DOHH2 (cell line): ENCODE data around the gene TOR4A.

ENCODE experiments used
- H3F3A ChIP-seq: fragments of 200-600 bp; sonication (generic), shearing (Covaris generic); 2 replicates; pipeline ENCODE4 v1.6.0; 2016; ENCODE audit warnings: antibody characterized with exemption, mild to moderate bottlenecking; ENCODE audit not compliant: control insufficient read depth, insufficient read depth
- H3K27ac ChIP-seq: fragments of 200-600 bp; sonication (generic); 2 replicates; pipeline ENCODE4 v1.5.1; 2014; ENCODE audit warnings: low read depth, mild to moderate bottlenecking, low read length, moderate library complexity
- H3K27me3 ChIP-seq: fragments of 200-600 bp; sonication (generic); 2 replicates; pipeline ENCODE4 v1.6.1; 2014; ENCODE audit warnings: mild to moderate bottlenecking, low read length, mixed read lengths; ENCODE audit not compliant: control insufficient read depth
- H3K36me3 ChIP-seq: fragments of 200-600 bp; sonication (generic); 2 replicates; pipeline ENCODE4 v1.6.1; 2014; ENCODE audit warnings: mild to moderate bottlenecking, low read length, moderate library complexity, mixed read lengths; ENCODE audit not compliant: control insufficient read depth
- H3K4me1 ChIP-seq: fragments of 200-600 bp; sonication (generic); 2 replicates; pipeline ENCODE4 v1.6.1; 2014; ENCODE audit warnings: mild to moderate bottlenecking, low read length, mixed read lengths; ENCODE audit not compliant: control insufficient read depth
- H3K4me2 ChIP-seq: fragments of 200-600 bp; sonication (generic); 2 replicates; pipeline ENCODE4 v1.6.0; 2014; ENCODE audit warnings: mild to moderate bottlenecking, low read length, moderate library complexity
- H3K4me3 ChIP-seq: fragments of 200-600 bp; sonication (generic); 2 replicates; pipeline ENCODE4 v1.5.1; 2014; ENCODE audit warnings: mild to moderate bottlenecking, low read length, mixed read lengths
- H3K79me2 ChIP-seq: fragments of 200-600 bp; sonication (generic); 2 replicates; pipeline ENCODE4 v1.6.1; 2014; ENCODE audit warnings: mild to moderate bottlenecking, low read length, mixed read lengths; ENCODE audit not compliant: control insufficient read depth
- H3K9me2 ChIP-seq: fragments of 200-600 bp; sonication (generic); replicated peaks from 2 replicates; pipeline ENCODE4 v1.6.1; 2014; ENCODE audit warnings: mild to moderate bottlenecking, low read length, mixed read lengths; ENCODE audit not compliant: control insufficient read depth
- H3K9me3 ChIP-seq: fragments of 200-600 bp; sonication (generic); 2 replicates; pipeline ENCODE4 v1.6.1; 2014; ENCODE audit warnings: antibody characterized with exemption, low read length, mixed read lengths; ENCODE audit not compliant: control insufficient read depth, insufficient read depth
- H4K20me1 ChIP-seq: fragments of 200-600 bp; sonication (generic); 2 replicates; pipeline ENCODE4 v1.6.0; 2014; ENCODE audit warnings: low read depth, mild to moderate bottlenecking, antibody characterized with exemption, low read length, moderate library complexity; ENCODE audit not compliant: control insufficient read depth, insufficient read depth
- EZH2phosphoT487 ChIP-seq: fragments of 200-600 bp; sonication (generic); IDR thresholded peaks from 2 replicates; pipeline ENCODE4 v1.6.1; 2017; ENCODE audit warnings: borderline replicate concordance, mild to moderate bottlenecking, antibody characterized with exemption, low read length, moderate library complexity, mixed read lengths
- TF ChIP-seq, protein P1 (sequence below): fragments of 200-600 bp; sonication (generic); IDR thresholded peaks from one replicate; pipeline ENCODE4 v1.5.1; 2014; ENCODE audit warnings: antibody characterized with exemption, mild to moderate bottlenecking, low read depth, low read length; ENCODE audit not compliant: poor library complexity, severe bottlenecking

The TOR4A gene

DNA sequence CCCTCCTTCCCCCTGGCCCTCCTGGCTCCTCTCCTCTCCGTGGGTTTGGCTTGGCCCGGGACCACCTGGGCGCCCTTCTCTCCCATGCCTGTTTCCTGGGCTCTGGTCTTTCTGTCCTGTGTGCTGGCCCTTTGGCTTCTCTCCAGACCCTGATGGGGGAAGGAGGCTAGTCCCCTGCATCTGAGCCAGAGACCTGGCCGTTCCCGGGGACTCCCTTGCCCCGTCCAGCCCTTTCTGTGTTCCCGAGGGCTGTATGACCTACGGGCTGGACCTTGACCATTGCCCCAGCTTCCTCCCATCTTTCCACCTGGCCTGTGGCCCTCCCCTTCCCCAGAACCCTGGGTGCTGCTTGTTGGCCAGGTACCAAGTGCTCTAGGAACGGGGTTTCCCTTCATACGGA is 14.0 kb upstream of the TOR4A start:
- peaks cover 31% of the 10 kb centered on the region for H3K79me2 ChIP-seq
- H3K4me2 ChIP-seq = no peak overlapping the region
- TF ChIP-seq EZH2phosphoT487 = no peak
- TF ChIP-seq, protein P1, sequence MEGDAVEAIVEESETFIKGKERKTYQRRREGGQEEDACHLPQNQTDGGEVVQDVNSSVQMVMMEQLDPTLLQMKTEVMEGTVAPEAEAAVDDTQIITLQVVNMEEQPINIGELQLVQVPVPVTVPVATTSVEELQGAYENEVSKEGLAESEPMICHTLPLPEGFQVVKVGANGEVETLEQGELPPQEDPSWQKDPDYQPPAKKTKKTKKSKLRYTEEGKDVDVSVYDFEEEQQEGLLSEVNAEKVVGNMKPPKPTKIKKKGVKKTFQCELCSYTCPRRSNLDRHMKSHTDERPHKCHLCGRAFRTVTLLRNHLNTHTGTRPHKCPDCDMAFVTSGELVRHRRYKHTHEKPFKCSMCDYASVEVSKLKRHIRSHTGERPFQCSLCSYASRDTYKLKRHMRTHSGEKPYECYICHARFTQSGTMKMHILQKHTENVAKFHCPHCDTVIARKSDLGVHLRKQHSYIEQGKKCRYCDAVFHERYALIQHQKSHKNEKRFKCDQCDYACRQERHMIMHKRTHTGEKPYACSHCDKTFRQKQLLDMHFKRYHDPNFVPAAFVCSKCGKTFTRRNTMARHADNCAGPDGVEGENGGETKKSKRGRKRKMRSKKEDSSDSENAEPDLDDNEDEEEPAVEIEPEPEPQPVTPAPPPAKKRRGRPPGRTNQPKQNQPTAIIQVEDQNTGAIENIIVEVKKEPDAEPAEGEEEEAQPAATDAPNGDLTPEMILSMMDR = no peak
- H3K4me1 ChIP-seq = peaks cover 28% of the 10 kb centered on the region
- H4K20me1 ChIP-seq = no peaks in the 10 kb centered on the region
- no peak overlapping the region for H3K4me3 ChIP-seq
- H3K27me3 ChIP-seq = no peaks in the 10 kb centered on the region
- no peak overlapping the region for H3K27ac ChIP-seq
- peaks cover 55% of the 10 kb centered on the region for H3K36me3 ChIP-seq
- H3K9me3 ChIP-seq = no peaks in the 10 kb centered on the region
- no peaks in the 10 kb centered on the region for H3K9me2 ChIP-seq
- H3F3A ChIP-seq = peaks cover 12% of the 10 kb centered on the region

DNA sequence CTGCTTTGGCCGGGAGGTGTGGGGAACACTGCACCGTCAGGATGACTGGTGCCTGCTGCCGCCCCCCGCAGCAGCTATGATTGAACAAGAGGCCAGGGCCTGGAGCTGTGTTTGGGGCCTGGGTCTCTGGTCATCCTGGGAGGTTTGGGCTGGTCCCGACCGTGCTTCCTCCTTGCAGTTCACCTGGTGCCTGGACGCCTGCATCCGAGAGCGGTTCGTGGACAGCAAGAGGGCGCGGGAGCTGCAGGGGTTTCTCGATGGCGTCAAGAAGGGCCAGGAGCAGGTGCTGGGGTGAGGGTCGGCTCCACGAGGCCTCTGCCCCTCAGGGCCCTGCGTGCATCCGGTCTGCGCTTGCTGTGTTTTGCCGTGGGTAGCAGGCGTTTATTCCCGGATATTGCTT is 13.5 kb upstream of the TOR4A start:
- H3K4me3 ChIP-seq = no peak overlapping the region
- H3K27me3 ChIP-seq = no peaks in the 10 kb centered on the region
- H3F3A ChIP-seq = peaks cover 18% of the 10 kb centered on the region
- H3K27ac ChIP-seq = no peak overlapping the region
- H3K9me2 ChIP-seq = no peaks in the 10 kb centered on the region
- peaks cover 33% of the 10 kb centered on the region for H3K4me1 ChIP-seq
- TF ChIP-seq, protein P1 = no peak
- TF ChIP-seq EZH2phosphoT487 = no peak
- peaks cover 32% of the 10 kb centered on the region for H3K79me2 ChIP-seq
- no peak overlapping the region for H3K4me2 ChIP-seq
- no peaks in the 10 kb centered on the region for H4K20me1 ChIP-seq
- peaks cover 55% of the 10 kb centered on the region for H3K36me3 ChIP-seq
- no peaks in the 10 kb centered on the region for H3K9me3 ChIP-seq

DNA sequence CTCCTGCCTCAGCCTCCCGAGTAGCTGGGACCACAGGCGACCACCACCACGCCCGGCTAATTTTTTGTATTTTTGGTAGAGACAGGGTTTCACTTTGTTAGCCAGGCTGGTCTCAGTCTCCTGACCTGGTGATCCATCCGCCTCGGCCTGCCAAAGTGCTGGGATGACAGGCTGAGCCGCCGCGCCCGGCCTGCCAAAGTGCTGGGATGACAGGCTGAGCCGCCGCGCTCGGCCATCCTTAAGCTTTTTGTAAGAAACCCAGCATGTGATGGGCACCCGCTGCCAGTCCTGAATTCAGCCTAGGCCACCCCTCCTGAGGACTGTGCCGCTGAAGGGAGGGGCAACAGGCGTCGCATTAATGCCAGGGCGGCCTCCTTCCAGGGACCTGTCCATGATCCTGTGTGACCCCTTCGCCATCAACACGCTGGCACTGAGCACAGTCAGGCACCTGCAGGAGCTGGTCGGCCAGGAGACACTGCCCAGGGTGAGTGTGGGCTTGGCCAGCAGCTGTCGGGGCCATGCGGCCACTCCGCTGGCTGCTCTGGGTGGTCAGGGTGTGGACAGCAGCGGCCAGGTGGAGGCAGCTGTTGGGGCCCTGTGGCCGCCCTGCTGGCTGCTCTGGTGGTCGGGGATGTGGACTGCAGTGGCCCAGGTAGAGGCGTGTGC is 11.9 kb upstream of the TOR4A start:
- TF ChIP-seq, protein P1 = no peak
- no peak for TF ChIP-seq EZH2phosphoT487
- Histone ChIP-seq H3K27ac (no peak overlapping the region), H3K4me1 (peaks cover 49% of the 10 kb centered on the region), H3K4me3 (no peak overlapping the region), H3K9me3 (no peaks in the 10 kb centered on the region), H3K9me2 (no peaks in the 10 kb centered on the region), H3F3A (peaks cover 25% of the 10 kb centered on the region), H3K27me3 (no peaks in the 10 kb centered on the region), H4K20me1 (no peaks in the 10 kb centered on the region), H3K4me2 (no peak overlapping the region), H3K79me2 (peaks cover 39% of the 10 kb centered on the region), H3K36me3 (peaks cover 63% of the 10 kb centered on the region)
